ENCODE results near the gene PARP2. TPM values are rescaled to one million over a fixed set of nuclear protein-coding genes. Genes with fewer than 3 reads are reported as not detected.

Gene PARP2
- polyA plus RNA-seq, 1 donor from 2014 or later = 78.7 TPM

DNA sequence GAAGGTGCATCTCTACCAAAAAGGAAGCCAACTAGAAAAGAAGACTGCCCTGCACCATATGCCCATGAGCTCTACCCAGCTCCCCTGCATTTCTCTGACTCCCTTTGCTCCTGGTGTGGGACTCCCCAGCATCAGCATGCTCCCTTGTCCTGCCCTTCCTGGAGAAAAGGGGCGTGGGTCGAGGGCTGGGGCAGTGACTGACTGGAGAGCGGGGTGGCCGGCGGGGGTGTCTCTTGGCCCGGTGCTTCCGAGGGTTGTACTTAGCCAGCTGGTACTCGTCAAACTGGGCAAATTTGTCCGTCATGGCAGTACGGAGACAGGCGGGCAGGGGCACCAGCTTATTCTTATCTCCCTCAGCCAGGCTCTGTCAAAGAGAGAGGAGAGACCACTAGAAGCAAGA is 60.1 kb downstream of the PARP2 start:
- H3K9ac ChIP-seq (ENCODE audit: low read length) = no peak overlapping the region
- no peaks in the 10 kb centered on the region for H4K20me1 ChIP-seq (ENCODE audit: insufficient read depth)
- no peak overlapping the region for H2AFZ ChIP-seq (ENCODE audit: low read depth, low read length)
- no peak overlapping the region for H3K4me3 ChIP-seq (ENCODE audit: low read length)
- no peak overlapping the region for H3K4me2 ChIP-seq (ENCODE audit: low read length)
- no peaks in the 10 kb centered on the region for H3F3A ChIP-seq (ENCODE audit: insufficient read depth, low read length, poor library complexity, severe bottlenecking)
- no peaks in the 10 kb centered on the region for H3K27me3 ChIP-seq (ENCODE audit: insufficient read depth, low read depth, low read length)
- H3K27ac ChIP-seq (ENCODE audit: low read length) = no peak overlapping the region
- no peak for TF ChIP-seq MXI1 (conservative IDR thresholded peaks at IDR 0.05; ENCODE audit: poor library complexity, severe bottlenecking)
- TF ChIP-seq RAD21 (conservative IDR thresholded peaks at IDR 0.05) = no peak
- TF ChIP-seq POLR2AphosphoS5 (IDR thresholded peaks at IDR 0.05) = no peak
- no peak for TF ChIP-seq EZH2 (IDR thresholded peaks at IDR 0.05; ENCODE audit: borderline replicate concordance, insufficient read depth, low read length, poor library complexity, severe bottlenecking)
- TF ChIP-seq TAF1 (IDR thresholded peaks at IDR 0.05; ENCODE audit: low read depth) = no peak
- TF ChIP-seq, protein P1, sequence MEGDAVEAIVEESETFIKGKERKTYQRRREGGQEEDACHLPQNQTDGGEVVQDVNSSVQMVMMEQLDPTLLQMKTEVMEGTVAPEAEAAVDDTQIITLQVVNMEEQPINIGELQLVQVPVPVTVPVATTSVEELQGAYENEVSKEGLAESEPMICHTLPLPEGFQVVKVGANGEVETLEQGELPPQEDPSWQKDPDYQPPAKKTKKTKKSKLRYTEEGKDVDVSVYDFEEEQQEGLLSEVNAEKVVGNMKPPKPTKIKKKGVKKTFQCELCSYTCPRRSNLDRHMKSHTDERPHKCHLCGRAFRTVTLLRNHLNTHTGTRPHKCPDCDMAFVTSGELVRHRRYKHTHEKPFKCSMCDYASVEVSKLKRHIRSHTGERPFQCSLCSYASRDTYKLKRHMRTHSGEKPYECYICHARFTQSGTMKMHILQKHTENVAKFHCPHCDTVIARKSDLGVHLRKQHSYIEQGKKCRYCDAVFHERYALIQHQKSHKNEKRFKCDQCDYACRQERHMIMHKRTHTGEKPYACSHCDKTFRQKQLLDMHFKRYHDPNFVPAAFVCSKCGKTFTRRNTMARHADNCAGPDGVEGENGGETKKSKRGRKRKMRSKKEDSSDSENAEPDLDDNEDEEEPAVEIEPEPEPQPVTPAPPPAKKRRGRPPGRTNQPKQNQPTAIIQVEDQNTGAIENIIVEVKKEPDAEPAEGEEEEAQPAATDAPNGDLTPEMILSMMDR (IDR thresholded peaks at IDR 0.05; ENCODE audit: poor library complexity, severe bottlenecking) = no peak
- TF ChIP-seq EP300 (conservative IDR thresholded peaks at IDR 0.05; ENCODE audit: poor library complexity, severe bottlenecking) = no peak
- no peak for TF ChIP-seq SMC3 (conservative IDR thresholded peaks at IDR 0.05; ENCODE audit: poor library complexity)
- TF ChIP-seq, protein P2, sequence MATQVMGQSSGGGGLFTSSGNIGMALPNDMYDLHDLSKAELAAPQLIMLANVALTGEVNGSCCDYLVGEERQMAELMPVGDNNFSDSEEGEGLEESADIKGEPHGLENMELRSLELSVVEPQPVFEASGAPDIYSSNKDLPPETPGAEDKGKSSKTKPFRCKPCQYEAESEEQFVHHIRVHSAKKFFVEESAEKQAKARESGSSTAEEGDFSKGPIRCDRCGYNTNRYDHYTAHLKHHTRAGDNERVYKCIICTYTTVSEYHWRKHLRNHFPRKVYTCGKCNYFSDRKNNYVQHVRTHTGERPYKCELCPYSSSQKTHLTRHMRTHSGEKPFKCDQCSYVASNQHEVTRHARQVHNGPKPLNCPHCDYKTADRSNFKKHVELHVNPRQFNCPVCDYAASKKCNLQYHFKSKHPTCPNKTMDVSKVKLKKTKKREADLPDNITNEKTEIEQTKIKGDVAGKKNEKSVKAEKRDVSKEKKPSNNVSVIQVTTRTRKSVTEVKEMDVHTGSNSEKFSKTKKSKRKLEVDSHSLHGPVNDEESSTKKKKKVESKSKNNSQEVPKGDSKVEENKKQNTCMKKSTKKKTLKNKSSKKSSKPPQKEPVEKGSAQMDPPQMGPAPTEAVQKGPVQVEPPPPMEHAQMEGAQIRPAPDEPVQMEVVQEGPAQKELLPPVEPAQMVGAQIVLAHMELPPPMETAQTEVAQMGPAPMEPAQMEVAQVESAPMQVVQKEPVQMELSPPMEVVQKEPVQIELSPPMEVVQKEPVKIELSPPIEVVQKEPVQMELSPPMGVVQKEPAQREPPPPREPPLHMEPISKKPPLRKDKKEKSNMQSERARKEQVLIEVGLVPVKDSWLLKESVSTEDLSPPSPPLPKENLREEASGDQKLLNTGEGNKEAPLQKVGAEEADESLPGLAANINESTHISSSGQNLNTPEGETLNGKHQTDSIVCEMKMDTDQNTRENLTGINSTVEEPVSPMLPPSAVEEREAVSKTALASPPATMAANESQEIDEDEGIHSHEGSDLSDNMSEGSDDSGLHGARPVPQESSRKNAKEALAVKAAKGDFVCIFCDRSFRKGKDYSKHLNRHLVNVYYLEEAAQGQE (IDR thresholded peaks at IDR 0.05; ENCODE audit: borderline replicate concordance) = no peak
- no peaks in the 10 kb centered on the region for H3K36me3 ChIP-seq (ENCODE audit: insufficient read depth, low read length)
- no peaks in the 10 kb centered on the region for H3K79me2 ChIP-seq (replicated peaks; ENCODE audit: insufficient read depth, low read length)
- no peaks in the 10 kb centered on the region for H3K9me2 ChIP-seq (ENCODE audit: insufficient read depth, low read length)
- no peaks in the 10 kb centered on the region for H3K9me3 ChIP-seq (ENCODE audit: low read length)

Small RNA genes within 50 kb of the gene (small RNA-seq; reads per million reads assigned to genes)
- gene SNORA79B (6.8 to 19.2 (median 7.9) reads per million in 3 experiments), gene SNORD126 (47.4 to 56.2 (median 47.9) reads per million in 3 experiments)

Other genes with a start within 250 kb of the PARP2 start
- gene OR4K17, start 232.9 kb upstream of the PARP2 start, polyA plus RNA-seq = not detected in 2 replicates
- not detected in 2 replicates for gene OR4N5, start 204.8 kb upstream of the PARP2 start, polyA plus RNA-seq
- gene OR11G2, start 152.7 kb upstream of the PARP2 start, polyA plus RNA-seq = not detected in 2 replicates
- gene OR11H6, start 119.9 kb upstream of the PARP2 start, polyA plus RNA-seq = not detected in 2 replicates
- not detected in 2 replicates for gene OR11H7, start 114.7 kb upstream of the PARP2 start, polyA plus RNA-seq
- gene OR11H4, start 104.3 kb upstream of the PARP2 start, polyA plus RNA-seq = not detected in 2 replicates
- gene TTC5, start 37.7 kb upstream of the PARP2 start, polyA plus RNA-seq = 40.5 and 53.5 TPM in 2 replicates
- gene CCNB1IP1, start 10.4 kb upstream of the PARP2 start, polyA plus RNA-seq = 67.2 and 83.8 TPM in 2 replicates
- gene TEP1, start 69.9 kb downstream of the PARP2 start, polyA plus RNA-seq = 5.2 and 6.8 TPM in 2 replicates
- not detected in 2 replicates for gene KLHL33, start 92.5 kb downstream of the PARP2 start, polyA plus RNA-seq
- gene OSGEP, start 111.2 kb downstream of the PARP2 start, polyA plus RNA-seq = 248 and 264 TPM in 2 replicates
- gene APEX1, start 111.6 kb downstream of the PARP2 start, polyA plus RNA-seq = 44.5 and 50.7 TPM in 2 replicates
- gene PIP4P1, start 117.8 kb downstream of the PARP2 start, polyA plus RNA-seq = 77.2 and 85.3 TPM in 2 replicates
- 12.3 and 12.6 TPM in 2 replicates for gene PNP, start 125.8 kb downstream of the PARP2 start, polyA plus RNA-seq
- not detected in 2 replicates for gene RNASE10, start 161.9 kb downstream of the PARP2 start, polyA plus RNA-seq
- not detected in 2 replicates for gene RNASE9, start 217.4 kb downstream of the PARP2 start, polyA plus RNA-seq
- gene RNASE11, start 244.4 kb downstream of the PARP2 start, polyA plus RNA-seq = not detected in 2 replicates
- gene RNASE12, start 247.7 kb downstream of the PARP2 start, polyA plus RNA-seq = not detected in 2 replicates